HG03135 (cell line): ENCODE data around the gene BPIFA3.
"Not testable (repeated sequence)": the region's sequence is repeated elsewhere in the genome, so short reads cannot be mapped to it uniquely, and the experiment has no call there.

ENCODE experiments used
- ATAC-seq: cut with Tn5 transposase; IDR thresholded peaks from one replicate; pipeline ENCODE4 v1.9.1; 2021; ENCODE audit warnings: mild to moderate bottlenecking, moderate library complexity; ENCODE audit not compliant: unreplicated experiment

BPIFA3 gene

DNA sequence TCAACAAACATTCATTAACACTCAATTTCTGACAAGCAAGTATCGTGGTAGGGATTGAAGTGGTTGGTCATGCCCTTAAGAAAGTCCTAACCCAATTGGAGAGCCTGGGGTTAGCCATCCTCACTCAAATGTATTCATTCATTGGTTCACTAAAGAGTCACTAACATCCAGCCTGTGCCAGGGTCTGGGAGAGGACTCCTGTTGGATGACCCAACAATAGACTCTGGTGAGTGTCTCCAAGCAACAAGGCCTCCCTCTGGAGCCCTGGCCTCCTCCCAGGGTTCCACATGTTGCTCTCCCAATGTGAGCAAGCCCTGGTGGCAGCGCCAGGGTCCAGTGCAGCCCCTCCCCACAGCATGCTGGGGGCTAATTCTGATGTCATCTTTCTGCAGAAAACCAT, at the start of gene BPIFA3:
Gene BPIFA3 (plus strand): TSS at position 301 of the 400 bp plus-strand sequence. CDS start 185 bp downstream, outside the sequence.
- ATAC-seq = no peak

DNA sequence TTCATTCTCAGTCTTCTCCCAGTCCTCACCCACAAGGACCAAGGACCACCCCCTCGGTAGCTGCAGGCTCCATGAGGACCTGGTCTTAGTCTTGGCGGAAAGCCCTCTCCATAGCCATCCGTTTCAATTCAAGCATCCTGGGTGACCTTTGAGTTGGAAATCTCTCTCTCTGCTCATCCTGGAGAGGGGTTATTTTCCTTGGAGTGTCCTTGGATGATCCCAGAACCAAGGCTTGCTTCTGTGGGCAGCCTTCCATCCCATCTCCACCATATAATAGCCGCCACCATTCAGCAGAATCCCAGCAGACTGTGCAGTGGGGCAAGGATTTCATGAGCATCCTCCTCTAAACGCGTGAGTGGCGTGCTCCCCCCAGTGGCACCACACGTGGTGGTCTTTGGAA, 49.3 kb upstream of the BPIFA3 start, which contains the start of gene BPIFA2:
Gene BPIFA2 (plus strand): TSS at position 301 of the 400 bp plus-strand sequence. CDS start 987 bp downstream, outside the sequence.
- ATAC-seq = no peak

DNA sequence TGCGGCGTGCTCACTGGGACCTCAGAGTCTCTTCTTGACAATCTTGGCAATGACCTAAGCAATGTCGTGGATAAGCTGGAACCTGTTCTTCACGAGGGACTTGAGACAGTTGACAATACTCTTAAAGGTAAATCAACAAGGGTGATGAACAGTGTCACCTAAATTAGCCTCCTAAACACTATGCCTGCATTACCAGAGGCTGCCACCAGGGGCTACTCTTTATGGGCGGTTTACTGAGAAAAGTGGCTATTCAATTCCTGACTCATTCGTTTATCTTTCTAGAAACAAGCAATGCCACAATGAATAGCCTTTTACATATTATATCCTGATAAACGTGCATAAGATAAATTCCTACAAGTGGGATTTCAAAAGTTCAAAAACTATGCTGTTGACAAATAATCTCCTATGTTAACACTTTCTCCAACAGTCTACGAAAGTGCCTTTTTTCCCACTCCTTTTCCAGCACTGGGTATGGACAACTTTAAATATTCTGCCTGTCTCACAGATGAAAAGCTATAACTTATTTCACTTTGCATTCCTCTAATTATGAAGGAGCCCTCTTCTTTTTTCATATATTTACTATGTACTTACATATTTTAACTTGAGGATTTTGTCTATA, 47.9 kb upstream of the BPIFA3 start:
- no peak for ATAC-seq

DNA sequence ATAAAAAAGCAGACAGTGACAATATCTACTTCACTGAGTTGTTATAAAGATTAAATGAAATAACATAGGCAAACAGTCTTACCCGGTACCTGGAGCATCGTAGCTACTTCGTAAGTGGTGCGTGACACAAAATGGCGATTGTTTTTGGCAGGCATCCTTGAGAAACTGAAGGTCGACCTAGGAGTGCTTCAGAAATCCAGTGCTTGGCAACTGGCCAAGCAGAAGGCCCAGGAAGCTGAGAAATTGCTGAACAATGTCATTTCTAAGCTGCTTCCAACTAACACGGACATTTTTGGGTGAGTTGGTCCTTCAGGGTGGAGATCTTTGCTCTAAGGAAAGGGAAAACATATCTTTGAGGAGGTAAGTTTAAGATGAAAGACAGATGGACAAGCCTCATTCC, 44.4 kb upstream of the BPIFA3 start:
- ATAC-seq = no peak

DNA sequence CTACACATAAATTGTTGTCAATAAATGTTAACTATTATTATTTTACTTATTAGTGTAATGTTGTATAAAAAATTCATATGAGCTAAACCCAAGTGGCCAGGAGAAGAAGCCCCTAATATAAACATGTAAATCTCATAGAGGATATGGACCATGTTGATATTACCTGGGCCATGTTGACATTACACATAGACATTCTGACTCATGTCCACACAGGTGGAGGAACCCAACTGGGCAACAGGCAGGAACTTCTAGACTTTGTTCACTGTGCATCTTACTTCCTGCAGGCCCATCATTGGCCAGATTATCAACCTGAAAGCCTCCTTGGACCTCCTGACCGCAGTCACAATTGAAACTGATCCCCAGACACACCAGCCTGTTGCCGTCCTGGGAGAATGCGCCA, 42.0 kb upstream of the BPIFA3 start:
- no peak for ATAC-seq

DNA sequence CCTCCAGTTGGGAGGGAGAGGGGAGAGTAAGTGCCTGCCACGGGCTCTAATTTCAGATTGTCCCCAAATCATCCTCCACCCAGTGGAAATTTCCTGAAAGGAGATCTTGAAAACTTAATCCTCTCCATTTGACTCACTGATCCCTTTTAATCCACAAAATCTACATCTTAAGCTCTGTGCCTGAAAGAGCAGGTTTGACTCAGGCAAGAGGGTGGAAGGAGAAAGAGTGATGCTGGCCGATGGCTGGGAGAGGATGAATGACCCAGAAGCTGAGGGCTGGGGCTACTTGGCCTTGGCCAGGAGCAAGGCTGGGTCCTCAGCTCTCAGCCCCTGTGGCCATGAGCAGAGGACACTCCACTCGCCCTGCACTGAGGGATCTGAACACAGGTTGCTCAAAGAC, 41.1 kb upstream of the BPIFA3 start:
- no peak for ATAC-seq

DNA sequence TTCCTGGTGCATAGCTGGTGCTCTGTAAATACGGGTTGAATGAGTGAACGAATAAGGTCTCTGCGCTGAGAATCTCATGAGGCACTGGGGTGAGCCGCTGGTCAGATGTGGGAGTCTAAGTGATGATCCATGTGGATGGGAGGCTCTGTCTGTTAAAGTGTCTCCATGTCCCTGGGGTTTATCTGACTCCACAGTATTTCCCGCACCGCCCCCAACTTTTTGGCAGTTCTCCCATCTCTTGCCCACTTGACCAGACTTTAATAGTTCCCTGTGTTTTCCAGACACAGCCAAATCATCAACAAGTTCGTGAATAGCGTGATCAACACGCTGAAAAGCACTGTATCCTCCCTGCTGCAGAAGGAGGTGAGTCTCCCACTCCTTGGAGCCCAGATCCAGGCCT, 39.3 kb upstream of the BPIFA3 start:
- ATAC-seq = no peak

DNA sequence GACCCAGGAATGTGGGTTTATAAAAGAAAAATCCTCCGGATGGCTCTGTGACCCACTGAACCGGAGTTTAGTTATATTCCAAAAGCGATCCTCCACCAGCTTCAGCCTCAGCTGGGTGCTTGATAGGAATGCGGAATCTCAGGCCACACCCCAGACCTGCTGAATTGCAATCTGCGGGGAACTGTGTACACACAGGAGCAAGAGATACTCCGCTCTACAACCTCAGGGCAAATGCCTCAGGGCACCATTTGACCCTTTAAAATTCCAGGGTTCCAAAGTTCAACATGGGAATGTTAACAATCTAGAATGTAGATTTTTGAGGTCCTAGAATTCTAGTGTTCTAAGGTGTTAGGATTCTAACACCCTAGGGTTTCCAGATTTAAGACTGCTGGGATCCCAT, 38.4 kb upstream of the BPIFA3 start:
- no peak for ATAC-seq

DNA sequence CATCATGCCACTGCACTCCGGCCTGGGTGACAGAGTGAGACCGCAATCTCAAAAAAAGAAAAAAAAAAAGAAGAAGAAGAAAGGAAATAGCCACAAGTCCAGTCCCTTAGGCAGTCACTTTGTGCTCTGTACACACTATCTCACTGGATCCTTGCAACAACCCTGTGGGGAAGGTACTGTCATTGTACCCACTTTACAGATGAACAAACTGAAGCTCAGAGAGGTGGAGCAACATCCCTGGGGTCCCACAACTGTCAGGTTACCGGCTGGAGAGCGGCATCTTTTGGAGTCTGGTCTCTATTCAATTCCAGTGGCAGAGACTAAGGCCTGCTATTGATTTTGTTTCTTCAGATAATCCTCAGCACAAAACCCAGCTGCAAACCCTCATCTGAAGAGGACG, 37.0 kb upstream of the BPIFA3 start:
- ATAC-seq = no peak

DNA sequence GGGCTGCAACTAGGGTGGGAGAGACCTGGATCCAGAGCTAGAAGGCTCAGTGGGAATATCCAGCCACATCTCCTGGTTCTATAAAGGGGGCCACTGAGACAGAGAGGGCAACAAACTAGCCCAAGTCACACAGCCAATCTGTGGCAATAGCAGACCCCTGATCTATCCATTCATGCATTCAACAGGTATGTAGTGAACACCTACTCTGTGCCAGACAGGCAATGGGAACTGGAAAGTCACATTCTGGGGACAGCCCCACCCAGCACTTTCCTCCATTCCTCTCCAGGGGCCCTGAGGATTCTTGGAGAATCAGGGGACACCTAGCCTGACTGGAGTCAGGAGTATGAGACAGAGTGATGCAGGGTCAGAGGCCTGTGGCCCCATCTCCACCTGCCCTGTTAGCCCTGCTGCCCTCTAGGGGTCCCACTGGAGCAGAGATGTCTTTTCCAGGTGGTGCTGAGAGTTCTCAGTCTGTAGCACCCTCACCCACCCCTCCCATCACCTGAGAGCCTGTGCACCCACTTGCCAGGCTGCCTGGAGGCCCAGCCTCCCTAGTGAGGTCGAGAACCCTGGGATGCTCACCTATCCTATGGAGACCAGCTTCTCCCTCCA, 35.6 kb upstream of the BPIFA3 start:
- no peak for ATAC-seq

DNA sequence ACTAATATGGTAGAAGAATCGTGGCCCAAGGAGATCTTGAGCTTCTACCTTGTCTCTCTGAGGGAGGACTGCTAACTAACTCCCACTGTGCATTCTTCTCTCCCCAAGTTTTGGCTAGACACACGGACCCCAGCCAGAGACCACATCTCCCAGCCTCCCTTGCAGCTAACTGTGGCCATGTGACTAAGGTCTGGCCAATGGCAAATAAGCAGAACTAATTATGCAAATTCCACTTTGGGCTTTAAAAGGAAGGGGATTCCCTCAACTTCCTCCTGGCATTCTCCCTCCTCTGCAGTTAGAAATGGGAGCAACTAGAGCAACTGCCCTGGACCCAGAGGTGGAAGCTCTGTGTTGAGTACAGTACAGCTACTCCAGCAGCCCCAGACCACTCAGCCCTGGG, 33.8 kb upstream of the BPIFA3 start:
- no peak for ATAC-seq

DNA sequence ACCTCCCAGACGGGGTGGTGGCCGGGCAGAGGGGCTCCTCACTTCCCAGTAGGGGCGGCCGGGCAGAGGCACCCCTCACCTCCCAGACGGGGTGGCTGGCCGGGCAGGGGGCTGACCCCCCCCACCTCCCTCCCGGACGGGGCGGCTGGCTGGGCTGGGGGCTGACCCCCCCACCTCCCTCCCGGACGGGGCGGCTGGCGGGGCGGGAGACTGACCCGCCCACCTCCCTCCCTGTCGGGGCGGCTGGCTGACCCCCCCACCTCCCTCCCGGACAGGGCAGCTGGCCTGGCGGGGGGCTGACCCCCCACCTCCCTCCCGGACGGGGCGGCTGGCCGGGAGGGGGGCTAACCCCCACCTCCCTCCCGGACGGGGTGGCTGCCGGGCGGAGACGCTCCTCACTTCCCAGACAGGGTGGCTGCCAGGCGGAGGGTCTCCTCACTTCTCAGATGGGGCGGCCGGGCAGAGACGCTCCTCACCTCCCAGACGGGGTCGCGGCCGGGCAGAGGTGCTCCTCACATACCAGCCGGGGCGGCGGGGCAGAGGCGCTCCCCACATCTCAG, 32.0 kb upstream of the BPIFA3 start:
- not testable (repeated sequence) for ATAC-seq

DNA sequence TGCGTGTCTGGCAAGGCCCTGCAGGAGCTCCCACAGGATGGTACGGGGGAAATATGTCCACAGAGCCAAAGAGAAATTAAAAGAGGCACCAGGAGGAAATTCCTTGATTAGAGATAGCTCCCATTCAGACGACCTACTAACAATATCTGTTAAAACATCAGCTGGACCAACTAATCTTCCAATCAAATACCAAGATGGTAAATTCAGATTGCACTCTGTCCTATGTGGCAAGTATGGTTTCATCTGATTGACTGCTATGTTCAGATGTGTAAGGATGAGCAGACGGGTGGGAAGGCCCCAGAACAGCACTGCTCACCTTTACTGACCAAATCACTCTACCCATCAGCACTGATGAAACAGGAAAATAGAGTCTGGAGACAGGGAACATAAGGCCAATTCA, 29.7 kb upstream of the BPIFA3 start:
- no peak for ATAC-seq

DNA sequence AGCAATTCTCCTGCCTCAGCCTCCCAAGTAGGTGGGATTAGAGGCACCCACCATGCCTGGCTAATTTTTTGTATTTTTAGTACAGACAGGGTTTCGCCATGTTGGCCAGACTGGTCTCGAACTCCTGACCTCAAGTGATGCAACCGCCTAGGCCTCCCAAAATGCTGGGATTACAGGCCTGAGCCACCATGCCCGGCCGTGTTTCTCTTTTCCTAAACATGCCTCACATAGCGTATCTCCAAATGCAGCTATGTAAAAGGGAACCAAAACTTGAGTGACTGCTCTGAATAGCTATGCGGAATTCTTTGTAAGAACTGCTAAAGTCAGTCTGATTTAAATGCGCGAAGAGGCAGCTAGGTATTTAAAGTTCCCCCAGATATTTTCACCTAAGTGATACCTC, 28.7 kb upstream of the BPIFA3 start:
- ATAC-seq = no peak

DNA sequence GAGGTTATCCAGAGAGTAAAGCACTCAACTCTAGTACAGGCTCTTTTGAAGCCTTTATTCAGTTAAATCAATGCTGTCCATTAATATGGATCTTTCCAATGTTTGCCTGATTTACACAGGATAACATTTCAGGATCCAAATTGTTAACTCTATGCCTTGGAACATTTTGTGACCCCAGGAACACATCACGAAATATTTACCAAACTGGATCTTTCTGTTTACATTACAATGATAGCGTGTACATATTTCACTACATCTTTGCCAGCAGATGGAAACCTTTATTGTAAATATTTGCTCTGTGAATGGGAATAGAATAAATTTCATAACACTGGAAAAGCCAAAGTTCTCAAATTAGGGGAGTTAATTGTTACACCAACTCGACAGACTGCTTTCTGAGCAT, 25.7 kb upstream of the BPIFA3 start:
- no peak for ATAC-seq

DNA sequence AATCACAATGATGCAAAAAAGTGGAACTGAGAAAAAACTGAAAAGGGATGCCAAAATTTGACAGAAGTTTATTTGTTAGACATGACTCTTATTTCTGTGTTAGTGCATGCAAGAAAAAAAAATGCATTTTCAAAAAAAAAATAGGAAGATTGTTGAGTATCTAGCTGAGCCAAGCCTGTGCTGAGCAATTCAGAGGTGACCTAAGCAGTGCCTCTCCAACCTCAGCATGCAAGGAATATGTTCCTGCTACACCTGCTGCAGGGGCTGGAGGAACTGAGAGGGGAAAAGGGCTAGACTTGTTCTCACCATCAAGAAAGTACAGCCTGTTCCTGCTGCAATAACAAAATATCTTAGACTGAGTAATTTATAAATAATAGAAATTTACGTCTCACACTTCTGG, 25.2 kb upstream of the BPIFA3 start:
- ATAC-seq = no peak

DNA sequence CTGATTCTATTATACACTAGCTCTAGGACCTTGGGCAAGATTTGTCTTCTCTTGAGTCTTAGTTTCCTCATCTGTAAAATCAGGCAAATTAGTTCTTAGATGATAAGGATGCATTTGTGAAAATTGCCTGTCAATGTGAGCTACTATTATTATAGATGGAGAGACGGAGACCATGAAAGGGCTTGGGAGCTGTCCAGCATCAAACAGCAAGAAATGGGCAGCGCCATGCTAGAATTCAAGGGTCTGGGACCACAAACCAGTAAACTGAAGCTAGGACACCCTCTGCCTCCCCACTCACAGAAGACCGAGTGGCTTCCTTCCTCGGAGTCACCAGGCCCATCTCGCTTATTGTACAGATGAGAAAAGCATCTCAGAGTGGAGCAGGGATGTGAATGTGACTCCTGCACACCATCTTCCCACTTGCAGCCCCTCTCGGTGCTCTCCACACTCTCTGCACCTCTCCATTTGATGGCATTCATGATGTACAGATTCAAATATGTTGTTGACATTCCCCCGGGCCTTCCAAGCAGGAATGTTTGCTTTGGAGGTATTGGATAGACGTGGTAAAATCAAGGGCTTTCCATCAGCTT, 24.1 kb upstream of the BPIFA3 start:
- ATAC-seq = no peak

DNA sequence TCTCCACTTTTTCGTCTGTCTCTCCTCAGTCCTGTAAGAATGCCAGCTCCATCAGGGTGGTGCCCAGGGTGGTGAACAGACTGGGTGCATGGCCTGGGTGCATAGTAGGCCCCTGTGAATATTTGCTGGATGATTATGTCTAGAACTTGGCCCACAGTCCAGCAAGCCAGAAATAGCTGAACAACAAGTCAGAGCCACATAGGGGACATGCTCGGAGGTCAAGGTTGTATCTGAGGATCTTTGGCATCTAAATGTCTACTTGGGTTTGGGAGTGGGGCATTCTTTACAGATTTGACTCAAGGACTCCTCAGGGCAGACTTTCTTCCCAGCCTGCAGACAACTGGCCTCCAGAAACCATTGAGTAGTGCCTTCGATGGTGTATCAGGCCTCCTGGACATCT, 18.1 kb upstream of the BPIFA3 start:
- no peak for ATAC-seq

DNA sequence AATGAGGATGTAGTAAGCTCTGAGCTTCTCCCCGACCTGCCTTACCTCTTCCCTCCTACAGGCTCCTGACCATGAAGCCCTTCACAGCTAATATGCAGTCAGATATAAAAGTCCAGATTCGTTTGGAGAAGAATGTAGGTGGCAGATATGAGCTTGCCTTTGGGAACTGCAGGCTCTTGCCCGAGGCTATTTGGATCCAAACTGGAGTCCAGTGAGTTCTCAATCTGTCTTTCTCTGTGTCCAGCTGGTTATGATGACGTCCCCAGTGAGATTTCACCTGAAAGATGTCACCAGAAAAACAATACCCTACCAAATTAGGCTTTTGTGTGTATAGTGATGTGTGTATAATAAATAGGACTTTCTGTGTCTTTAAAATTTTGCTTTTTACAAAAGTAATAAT, 14.7 kb upstream of the BPIFA3 start:
- ATAC-seq = no peak

DNA sequence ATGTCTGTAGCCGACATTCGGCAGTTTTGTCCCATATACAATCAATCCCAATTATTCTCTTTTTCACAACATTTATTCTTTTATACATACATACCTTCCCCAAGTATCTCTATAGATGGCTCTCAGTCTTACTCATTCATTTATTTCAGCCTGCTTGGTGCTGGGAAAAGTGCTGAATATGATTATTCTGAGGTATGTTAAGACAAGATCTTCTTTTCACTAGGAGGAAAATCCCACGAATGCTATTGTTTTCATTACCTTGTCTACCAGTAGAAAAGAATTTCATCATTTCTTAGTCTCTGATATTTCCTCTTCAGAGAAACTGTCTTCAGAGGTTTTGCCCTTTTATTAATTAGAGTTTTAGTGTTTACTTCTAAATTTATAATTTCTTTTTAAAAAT, 13.7 kb upstream of the BPIFA3 start:
- no peak for ATAC-seq

DNA sequence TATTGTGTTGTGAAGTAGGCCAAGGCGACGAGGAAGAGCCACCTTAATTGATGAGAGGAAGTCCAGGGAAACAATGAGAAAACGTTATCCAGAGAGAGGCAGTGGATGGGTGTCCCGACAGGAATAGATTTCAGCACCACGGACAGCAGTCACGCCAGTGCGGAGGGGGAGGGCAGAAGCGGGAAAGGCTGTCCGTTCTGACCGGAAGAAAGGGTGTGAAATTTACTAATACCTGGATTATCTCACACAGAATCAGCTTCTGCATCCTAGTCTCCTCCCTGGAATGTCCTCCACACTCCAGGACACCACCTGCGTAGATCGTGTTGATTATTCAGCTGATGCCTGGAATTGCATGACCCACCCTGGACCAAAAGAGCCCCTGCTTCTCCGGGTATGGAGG, 7.4 kb upstream of the BPIFA3 start:
- no peak for ATAC-seq

DNA sequence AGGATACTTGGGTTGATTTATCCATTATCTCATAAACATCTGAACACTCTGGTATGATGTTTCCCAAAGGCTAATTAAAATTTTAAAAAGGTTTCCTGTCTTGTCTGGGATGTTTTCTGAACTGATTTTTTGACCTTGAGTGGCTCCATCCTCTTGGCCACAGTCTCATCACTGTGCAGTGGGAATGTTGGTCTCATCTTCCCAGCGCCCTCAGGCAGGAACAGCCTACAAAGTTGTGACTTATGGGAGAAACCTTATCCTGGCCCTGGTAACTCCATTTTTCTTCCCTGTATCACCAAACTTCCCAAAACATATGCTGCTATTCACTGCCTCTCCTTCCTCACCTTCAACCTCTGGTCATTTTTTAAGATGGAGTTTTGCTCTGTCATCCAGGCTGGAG, 6.8 kb upstream of the BPIFA3 start:
- ATAC-seq = no peak
